ENCODE measurements around the gene SWT1. TPM values are rescaled to one million over a fixed set of nuclear protein-coding genes. Genes with fewer than 3 reads are reported as not detected.
A peak's percentile ranks its signal among the peaks of the same experiment; 100 is the strongest.

Gene SWT1
- total RNA-seq, 2 experiments from 2014 or later = 1.8 to 2.5 TPM

DNA sequence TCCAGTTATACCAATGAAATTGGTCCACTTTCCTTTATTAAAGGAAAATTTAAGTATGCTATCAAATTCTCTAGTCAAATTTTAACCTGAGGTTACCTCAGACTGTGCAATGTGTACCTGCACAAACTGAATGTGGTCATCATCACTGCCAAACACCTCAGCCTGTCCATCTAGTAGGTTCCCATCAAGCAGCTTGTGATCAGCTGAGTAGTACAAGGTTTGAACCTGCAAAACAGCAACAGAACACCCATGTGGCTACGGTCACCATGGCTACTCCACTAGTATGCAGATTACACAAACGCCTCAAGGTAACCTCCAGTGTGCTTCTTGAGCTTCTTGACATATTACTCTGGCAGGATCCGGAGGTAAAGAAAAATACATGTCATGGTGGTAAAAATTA is 148.5 kb downstream of the SWT1 start:
- Mint-ChIP-seq H3K27me3 (no peaks in the 10 kb centered on the region), H3K36me3 (ENCODE audit: low read depth) (peaks cover 61% of the 10 kb centered on the region), H3K9me3 (no peaks in the 10 kb centered on the region), H3K4me1 (ENCODE audit: low read depth) (peaks cover 11% of the 10 kb centered on the region), H3K27ac (no peak overlapping the region), H3K4me3 (no peak overlapping the region)
- ChIA-PET CTCF (interaction anchor here (0.9 to 1.1 kb wide), 2 partner anchors 364 to 375 kb away, joined by 3 to 5 read pairs; no protein-coding TSS in a partner anchor), POLR2A (interaction anchor here (1.2 to 5.6 kb wide), 3 partner anchors 8 to 12 kb away, joined by 3 to 28 read pairs (median 4); partner anchors contain the start of gene IVNS1ABP)
- DNase-seq (no peak), ATAC-seq (no peak)
- intact Hi-C loops (cut with micrococcal nuclease) = no loop called here
- TF ChIP-seq, protein P1, sequence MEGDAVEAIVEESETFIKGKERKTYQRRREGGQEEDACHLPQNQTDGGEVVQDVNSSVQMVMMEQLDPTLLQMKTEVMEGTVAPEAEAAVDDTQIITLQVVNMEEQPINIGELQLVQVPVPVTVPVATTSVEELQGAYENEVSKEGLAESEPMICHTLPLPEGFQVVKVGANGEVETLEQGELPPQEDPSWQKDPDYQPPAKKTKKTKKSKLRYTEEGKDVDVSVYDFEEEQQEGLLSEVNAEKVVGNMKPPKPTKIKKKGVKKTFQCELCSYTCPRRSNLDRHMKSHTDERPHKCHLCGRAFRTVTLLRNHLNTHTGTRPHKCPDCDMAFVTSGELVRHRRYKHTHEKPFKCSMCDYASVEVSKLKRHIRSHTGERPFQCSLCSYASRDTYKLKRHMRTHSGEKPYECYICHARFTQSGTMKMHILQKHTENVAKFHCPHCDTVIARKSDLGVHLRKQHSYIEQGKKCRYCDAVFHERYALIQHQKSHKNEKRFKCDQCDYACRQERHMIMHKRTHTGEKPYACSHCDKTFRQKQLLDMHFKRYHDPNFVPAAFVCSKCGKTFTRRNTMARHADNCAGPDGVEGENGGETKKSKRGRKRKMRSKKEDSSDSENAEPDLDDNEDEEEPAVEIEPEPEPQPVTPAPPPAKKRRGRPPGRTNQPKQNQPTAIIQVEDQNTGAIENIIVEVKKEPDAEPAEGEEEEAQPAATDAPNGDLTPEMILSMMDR (IDR thresholded peaks at IDR 0.05) = no peak

DNA sequence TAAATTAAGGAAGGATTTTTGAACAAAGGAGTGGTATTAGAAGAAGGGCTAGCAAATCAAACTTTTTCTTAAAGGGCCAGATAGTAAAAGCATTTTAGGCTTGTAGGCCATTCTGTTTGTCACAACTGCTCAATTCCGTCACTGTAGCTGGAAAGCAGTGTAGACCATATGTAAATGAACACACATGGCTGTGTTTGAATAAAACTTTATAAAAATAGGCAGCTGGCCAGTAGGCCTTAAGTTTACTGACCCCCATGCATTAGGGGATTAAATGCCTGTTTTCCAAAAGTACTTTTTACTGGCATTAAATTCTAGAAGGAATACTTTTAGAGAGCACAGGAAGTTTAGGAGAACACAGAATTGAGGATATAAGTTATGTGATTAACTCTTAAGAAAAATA is 151.2 kb downstream of the SWT1 start:
- H3K9me3 Mint-ChIP-seq = no peaks in the 10 kb centered on the region
- ChIA-PET POLR2A (interaction anchor here (1.9 kb wide), 1 partner anchor 9 kb away, joined by 7 read pairs; the partner anchor contains the start of gene IVNS1ABP), CTCF (no interaction called here)
- intact Hi-C loops (cut with micrococcal nuclease) = no loop called here
- no peaks in the 10 kb centered on the region for H3K27me3 Mint-ChIP-seq
- no peak for ATAC-seq
- peaks cover 27% of the 10 kb centered on the region for H3K4me1 Mint-ChIP-seq (ENCODE audit: low read depth)
- H3K27ac Mint-ChIP-seq = peak overlapping the region; percentile 35
- TF ChIP-seq, protein P1 (IDR thresholded peaks at IDR 0.05) = no peak
- H3K4me3 Mint-ChIP-seq = no peak overlapping the region
- peaks cover 65% of the 10 kb centered on the region for H3K36me3 Mint-ChIP-seq (ENCODE audit: low read depth)
- DNase-seq = no peak

DNA sequence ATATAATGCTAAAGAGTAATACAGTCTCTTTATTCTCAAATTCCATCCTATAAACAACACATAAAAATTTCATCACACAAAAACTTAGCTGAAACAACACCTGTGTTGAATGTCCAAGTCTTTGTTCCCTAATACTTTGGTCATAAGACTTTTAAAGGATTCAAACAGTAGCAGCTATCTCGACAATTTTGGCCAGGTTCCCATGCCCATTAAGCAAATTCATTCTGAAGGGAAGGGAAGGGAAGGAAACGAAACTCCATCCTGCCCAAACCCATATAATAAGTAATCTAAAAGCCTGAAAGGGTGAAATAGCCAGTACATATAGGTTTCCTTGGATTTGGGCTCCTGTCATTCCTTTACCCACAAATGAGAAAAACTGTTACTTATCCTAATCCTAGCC is 152.6 kb downstream of the SWT1 start:
- intact Hi-C loops (cut with micrococcal nuclease) = no loop called here
- TF ChIP-seq, protein P1 (IDR thresholded peaks at IDR 0.05) = no peak
- ChIA-PET CTCF (no interaction called here), POLR2A (interaction anchor here (0.6 to 1.9 kb wide), 2 partner anchors 7 to 271 kb away, joined by 3 to 7 read pairs; partner anchors contain the start of gene IVNS1ABP)
- ATAC-seq (no peak), DNase-seq (no peak)
- Mint-ChIP-seq H3K4me1 (ENCODE audit: low read depth) (peaks cover 36% of the 10 kb centered on the region), H3K36me3 (ENCODE audit: low read depth) (peaks cover 70% of the 10 kb centered on the region), H3K9me3 (no peaks in the 10 kb centered on the region), H3K27ac (no peak overlapping the region), H3K27me3 (no peaks in the 10 kb centered on the region), H3K4me3 (no peak overlapping the region)

DNA sequence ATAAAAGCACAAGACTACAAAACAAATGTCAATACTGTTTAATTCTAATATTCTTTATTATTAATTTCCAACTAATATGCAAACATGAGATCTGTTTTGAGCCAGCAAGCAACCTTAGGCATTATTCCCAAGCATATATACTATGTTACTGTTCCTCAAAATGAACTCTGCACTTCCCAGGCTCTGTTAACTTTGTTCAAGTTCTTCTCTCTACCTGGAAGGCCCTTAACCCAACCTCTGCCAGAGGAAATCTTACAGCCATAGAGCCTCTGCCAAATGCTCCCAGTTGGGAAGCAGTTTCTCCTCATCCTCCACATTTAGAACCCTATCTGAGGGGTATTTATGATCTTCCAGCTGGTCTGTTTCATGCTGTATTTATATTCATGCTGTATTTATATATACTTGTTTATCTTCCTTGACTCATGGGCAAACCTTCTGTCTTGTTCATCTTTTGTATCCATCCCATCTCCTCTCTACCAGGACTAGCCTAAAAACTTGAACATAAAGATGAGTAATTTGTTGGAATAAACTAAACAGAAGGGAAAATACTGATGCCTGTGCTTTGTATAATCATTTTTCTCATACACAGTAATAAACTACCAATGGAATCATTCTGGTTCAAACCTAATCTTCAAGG is 154.7 kb downstream of the SWT1 start:
- H3K9me3 Mint-ChIP-seq = no peaks in the 10 kb centered on the region
- peak overlapping the region; percentile 73 for H3K27ac Mint-ChIP-seq
- H3K36me3 Mint-ChIP-seq (ENCODE audit: low read depth) = peaks cover 68% of the 10 kb centered on the region
- TF ChIP-seq, protein P1 (IDR thresholded peaks at IDR 0.05) = no peak
- POLR2A ChIA-PET = no interaction called here
- no peaks in the 10 kb centered on the region for H3K27me3 Mint-ChIP-seq
- H3K4me1 Mint-ChIP-seq (ENCODE audit: low read depth) = peaks cover 37% of the 10 kb centered on the region
- intact Hi-C loops (cut with micrococcal nuclease) = no loop called here
- peak overlapping the region; percentile 97 for H3K4me3 Mint-ChIP-seq
- CTCF ChIA-PET = interaction anchor here (2.6 kb wide), 1 partner anchor 359 kb away, joined by 8 read pairs; no protein-coding TSS in a partner anchor
- ATAC-seq = no peak
- no peak for DNase-seq
